Esophagus muscularis mucosa (tissue), 3 donors: ENCODE measurements around the gene ZXDC.

ENCODE experiments used
- CTCF ChIP-seq, 3 experiments: fragments of 200-600 bp in 2 of 3; fragments of 450-650 bp in 1 of 3; sonication (generic) in 2 of 3; IDR thresholded peaks; one replicate each; pipeline ENCODE4 v1.5.1; 2017 to 2019; ENCODE audit warnings: antibody characterized with exemption in 3 of 3, mild to moderate bottlenecking in 2 of 3, moderate library complexity in 1 of 3
- POLR2A ChIP-seq: fragments of 450-650 bp; IDR thresholded peaks from one replicate; pipeline ENCODE4 v1.6.1; 2017; ENCODE audit warnings: antibody characterized with exemption, moderate library complexity, mild to moderate bottlenecking, low read depth
- POLR2AphosphoS5 ChIP-seq, 2 donors: sonication (generic); formaldehyde crosslinking; IDR thresholded peaks; one replicate each; pipeline ENCODE4 v1.6.1; 2017; ENCODE audit warnings: antibody characterized with exemption in 2 of 2

GRCh38 chr3:126434264-126434590 is 41.5 kb downstream of the ZXDC start:
- TF ChIP-seq CTCF (IDR thresholded peaks at IDR 0.05) (no peak), POLR2A (no peak), POLR2AphosphoS5 (IDR thresholded peaks at IDR 0.05) (no peak)
